Measurements from ENCODE around the gene TAF1C. TPM values are rescaled to one million over a fixed set of nuclear protein-coding genes. Genes with fewer than 3 reads are reported as not detected.
"Not testable (repeated sequence)": the region's sequence is repeated elsewhere in the genome, so short reads cannot be mapped to it uniquely, and the experiment has no call there.

Gene TAF1C, protein sequence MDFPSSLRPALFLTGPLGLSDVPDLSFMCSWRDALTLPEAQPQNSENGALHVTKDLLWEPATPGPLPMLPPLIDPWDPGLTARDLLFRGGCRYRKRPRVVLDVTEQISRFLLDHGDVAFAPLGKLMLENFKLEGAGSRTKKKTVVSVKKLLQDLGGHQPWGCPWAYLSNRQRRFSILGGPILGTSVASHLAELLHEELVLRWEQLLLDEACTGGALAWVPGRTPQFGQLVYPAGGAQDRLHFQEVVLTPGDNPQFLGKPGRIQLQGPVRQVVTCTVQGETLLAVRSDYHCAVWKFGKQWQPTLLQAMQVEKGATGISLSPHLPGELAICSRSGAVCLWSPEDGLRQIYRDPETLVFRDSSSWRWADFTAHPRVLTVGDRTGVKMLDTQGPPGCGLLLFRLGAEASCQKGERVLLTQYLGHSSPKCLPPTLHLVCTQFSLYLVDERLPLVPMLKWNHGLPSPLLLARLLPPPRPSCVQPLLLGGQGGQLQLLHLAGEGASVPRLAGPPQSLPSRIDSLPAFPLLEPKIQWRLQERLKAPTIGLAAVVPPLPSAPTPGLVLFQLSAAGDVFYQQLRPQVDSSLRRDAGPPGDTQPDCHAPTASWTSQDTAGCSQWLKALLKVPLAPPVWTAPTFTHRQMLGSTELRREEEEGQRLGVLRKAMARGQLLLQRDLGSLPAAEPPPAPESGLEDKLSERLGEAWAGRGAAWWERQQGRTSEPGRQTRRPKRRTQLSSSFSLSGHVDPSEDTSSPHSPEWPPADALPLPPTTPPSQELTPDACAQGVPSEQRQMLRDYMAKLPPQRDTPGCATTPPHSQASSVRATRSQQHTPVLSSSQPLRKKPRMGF
- 17.6 and 19.2 TPM in 2 replicates for total RNA-seq (2014; rRNA removed; shearing (Covaris generic); ENCODE audit: low replicate concordance)

DNA sequence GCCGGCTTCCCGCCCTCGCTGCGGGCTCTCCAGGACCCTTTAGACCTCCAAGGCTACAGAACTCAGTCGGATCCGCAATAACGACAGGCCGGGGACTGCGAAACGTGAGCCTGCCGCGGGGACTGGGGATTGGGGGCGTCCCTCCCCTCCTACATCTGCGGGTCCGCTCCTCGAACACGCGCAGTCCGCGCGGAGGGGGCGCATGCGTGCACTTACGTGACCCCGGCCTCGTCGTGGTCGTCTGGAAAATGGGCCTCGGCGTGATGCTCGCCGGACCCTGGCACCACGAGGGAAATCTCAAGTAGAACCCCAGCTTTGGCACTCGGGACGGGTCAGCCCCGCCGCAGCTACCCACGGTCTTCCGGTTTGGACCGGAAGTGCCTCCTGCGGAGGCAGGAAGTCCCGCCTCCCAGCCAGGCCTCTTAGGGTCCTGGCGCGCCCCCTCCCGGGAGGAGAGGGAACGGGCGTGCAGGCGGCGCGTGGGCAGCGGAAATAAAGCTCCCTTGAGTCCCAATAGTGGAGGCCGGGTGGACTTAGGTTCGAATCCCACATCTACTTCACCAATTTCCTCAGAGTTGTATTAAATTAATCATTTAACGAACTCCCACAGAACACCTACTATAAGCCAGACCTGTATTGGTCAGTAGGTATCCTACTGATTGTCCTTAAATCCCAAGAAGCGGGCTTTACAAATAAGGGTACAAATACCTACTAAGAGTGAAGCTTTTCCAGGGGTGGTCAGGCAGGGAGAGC is at the start of gene TAF1C:
TAF1C (minus strand) TSS at position 373 of the 753 bp plus-strand sequence. CDS start 2,069 bp downstream, outside the sequence.
- in situ Hi-C loops (cut with HindIII; ENCODE audit: low pct_unique_long_range_greater_than_20kb, low sequenced_read_pairs), result no loop called here
- peak; percentile 90 for DNase-seq (ENCODE audit: low read depth)

DNA sequence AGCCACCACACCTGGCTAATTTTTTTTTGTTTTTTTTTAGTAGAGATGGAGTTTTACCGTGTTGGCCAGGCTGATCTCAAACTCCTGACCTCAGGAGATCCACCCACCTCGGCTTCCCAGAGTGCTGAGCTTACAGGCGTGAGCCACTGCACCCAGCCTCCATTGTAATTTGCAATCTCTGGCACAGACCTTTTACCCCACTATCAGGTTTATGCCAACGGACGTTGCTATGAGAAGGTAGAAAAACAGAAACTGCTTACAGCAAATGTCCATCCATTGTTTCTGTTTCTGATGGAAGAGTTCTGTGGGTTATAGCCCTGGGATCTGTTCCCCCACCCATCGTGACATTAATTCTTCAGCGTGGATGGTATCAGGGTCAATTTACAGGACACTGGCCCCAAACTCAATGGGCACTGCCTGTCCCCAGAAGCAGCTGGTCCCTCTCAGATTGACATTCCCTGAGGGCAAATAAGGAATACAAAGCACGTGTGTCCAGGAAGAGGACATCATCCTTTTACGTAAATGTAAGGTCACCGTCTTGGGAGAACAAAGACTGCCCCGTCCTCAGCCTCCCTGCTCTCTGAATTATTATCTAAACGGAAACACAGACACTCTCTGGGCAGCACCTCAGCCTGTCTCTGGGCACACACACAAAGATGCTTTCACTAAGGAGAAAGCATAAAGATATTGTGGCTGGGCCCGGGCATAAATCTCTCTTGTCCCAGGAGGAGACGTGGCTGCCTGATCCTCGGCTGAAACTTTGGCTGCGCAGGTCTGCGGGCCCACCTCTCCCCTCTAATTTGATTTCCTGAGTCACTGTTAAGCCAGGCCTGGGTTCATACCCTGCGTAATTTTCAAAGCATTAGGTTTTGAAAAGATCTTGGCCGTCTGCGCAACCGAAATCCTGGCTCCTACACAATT is 47.7 kb upstream of the TAF1C start:
- DNase-seq (ENCODE audit: low read depth), result no peak
- in situ Hi-C loops (cut with HindIII; ENCODE audit: low pct_unique_long_range_greater_than_20kb, low sequenced_read_pairs), result no loop called here

DNA sequence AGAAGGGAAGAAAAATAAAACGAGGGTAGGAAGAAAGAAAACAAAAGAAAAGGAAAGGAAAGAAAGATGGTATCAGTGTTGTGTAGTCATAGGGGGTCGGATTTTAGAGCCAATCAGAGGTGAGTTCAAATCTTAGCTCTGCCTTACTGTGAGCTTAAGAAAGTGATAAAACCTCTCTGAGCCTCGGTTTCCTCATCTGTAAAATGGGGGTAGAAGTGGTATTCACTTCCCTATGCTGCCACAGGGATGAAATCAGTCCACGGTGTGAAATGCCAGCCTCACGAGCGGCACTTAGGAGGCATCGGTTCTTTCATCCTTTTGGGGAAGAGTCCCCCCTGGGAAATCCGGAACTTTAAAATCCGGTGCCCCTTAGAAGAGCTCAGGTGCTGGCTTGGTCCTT is 46.9 kb upstream of the TAF1C start:
- in situ Hi-C loops (cut with HindIII; ENCODE audit: low pct_unique_long_range_greater_than_20kb, low sequenced_read_pairs), result no loop called here

DNA sequence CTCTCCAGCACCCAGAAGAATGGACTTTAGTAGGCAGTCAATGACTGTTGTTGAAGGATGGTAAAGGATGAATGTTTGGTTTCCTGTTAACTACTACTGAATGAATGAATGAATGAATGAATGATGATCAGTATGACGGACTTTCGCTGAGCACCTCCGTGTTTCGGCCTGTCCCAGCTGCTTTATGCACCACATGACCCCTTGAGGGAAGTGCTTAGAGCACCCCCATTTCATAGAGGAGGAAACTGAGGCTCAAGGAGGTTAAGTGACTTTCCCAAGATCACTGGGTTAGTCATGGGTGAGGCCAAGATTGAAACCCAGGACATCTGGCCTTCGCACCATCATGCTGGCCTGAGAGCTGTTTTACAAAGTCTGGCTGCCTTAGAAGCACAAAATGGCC is 46.1 kb upstream of the TAF1C start:
- in situ Hi-C loops (cut with HindIII; ENCODE audit: low pct_unique_long_range_greater_than_20kb, low sequenced_read_pairs), result no loop called here
- DNase-seq (ENCODE audit: low read depth), result no peak

More for the DNA sequence above, 46.9 kb upstream of the TAF1C start:
- DNase-seq (ENCODE audit: low read depth), result no peak

DNA sequence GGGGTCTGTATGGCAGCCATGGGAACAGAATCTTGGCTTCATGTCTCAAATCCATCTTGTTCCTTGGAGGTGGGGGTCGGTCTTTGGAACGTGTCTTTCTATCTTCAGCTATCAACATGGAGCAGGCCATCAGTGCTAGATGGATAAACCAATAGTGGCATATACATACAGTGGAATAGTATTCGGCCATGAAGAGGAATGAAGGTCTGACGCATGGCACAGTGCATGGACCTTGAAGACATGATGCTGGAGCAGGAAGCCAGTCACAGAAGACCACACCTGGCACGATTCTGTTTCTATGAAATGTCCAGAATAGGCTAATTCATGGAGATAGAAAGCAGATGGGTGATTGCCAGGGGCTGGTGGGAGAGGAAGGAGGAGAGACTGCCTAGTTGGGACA is 45.2 kb upstream of the TAF1C start:
- in situ Hi-C loops (cut with HindIII; ENCODE audit: low pct_unique_long_range_greater_than_20kb, low sequenced_read_pairs), result no loop called here
- DNase-seq (ENCODE audit: low read depth), result no peak

DNA sequence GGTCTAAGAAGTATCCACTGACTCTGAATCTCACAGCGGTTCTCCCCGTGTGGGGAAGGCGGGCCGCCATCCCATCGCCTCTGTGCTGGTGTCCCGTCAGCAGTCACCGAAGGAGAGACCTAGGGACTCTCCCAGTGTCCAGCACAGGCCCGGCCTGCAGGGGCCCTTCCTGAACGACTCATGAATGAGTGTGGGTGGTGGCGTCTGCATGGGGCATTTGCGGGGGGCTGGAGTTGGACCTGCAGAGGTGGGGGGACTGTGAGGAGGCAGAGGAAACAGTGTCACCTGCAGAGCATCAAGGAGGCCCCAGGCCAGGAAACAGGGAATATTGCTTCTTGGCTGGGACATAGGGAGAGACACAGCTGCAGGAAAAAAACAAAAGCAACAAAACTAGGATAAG is 42.6 kb upstream of the TAF1C start:
- in situ Hi-C loops (cut with HindIII; ENCODE audit: low pct_unique_long_range_greater_than_20kb, low sequenced_read_pairs), result no loop called here
- DNase-seq (ENCODE audit: low read depth), result no peak

DNA sequence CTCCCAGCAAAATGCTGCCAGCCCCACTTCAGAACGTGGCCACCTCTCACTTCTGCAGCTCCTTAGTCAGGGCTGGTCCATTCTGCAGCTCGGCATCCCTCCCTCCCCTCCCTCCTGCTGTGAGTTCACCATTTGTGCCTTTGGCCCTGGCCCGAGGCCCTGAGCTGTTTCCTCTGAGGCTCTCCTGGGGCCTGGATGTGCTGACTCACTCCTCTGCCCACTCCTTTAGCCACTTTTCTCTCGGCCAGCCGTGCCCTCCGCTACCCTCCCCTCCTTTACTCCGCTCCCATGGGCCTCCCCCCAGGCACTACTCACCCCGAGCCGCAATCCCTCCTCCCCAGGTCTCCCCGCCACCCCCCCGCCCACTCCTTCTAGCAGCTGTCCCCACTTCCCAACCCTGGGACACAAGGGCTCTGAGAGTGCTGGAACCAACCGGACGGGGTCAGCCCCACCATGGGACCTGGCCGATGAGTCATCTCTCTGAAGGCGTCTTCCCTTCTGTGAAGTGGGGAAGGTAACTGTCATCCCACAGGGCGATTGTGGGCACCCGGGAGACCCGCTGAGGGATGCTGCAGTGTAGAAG is 41.5 kb upstream of the TAF1C start:
- DNase-seq (ENCODE audit: low read depth), result peak; percentile 89
- in situ Hi-C loops (cut with HindIII; ENCODE audit: low pct_unique_long_range_greater_than_20kb, low sequenced_read_pairs), result no loop called here

DNA sequence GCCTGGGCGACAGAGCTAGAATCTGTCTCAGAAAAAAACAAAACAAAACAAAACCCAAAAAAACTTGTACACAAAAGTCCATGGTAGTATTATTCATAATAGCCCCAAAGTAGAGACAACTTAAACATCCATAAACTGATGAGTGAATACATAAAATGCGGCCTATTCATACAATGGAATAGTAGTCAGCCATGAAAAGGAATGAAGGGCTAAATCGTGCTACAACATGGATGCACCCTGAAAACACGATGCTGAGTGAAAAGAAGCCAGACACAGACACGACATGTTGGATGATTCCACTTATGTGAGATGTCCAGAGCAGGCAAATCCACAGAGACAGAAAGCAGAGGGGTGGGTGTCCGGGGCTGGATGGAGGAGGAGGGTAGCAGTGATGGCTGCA is 40.7 kb upstream of the TAF1C start:
- in situ Hi-C loops (cut with HindIII; ENCODE audit: low pct_unique_long_range_greater_than_20kb, low sequenced_read_pairs), result no loop called here
- no peak for DNase-seq (ENCODE audit: low read depth)

DNA sequence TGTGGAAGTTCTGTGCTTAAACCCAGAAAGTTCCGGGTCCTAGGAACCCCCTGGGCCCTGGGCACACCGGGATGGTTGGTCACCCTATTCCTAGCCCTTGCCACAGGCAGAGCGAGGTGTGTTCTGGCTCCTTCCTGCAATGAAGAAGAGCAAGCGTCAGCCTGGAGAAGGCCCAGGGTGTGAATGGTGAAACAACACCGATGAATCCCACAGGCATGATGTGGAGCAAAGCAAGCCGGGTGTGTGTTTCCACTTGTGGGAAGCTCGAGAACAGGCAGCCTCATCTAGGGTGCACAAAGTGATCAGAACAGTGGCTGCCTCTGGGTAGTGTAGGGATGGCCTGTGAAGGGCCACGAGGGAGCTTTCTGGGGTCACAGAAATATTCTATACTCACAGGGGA is 39.2 kb upstream of the TAF1C start:
- in situ Hi-C loops (cut with HindIII; ENCODE audit: low pct_unique_long_range_greater_than_20kb, low sequenced_read_pairs), result no loop called here
- DNase-seq (ENCODE audit: low read depth), result no peak

DNA sequence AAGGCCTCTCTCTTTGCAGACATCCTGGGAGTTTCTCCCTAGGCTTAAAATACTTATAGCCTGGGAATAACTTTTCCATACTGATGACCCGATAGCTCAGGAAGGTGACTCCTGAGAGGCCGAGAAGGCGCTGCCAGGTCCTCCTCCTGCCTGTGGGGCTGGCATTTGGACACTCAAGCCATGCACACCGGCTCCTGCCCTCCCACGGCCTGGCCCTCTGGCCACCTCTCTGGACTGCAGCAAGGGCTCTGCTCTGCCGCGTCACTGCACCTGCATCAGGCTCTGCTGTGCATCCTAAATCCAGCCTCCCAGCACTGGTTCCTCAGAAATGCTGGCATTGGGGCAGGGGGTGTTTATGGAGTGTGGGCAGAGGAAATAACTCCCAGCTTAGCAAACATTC is 38.7 kb upstream of the TAF1C start:
- in situ Hi-C loops (cut with HindIII; ENCODE audit: low pct_unique_long_range_greater_than_20kb, low sequenced_read_pairs), result no loop called here

DNA sequence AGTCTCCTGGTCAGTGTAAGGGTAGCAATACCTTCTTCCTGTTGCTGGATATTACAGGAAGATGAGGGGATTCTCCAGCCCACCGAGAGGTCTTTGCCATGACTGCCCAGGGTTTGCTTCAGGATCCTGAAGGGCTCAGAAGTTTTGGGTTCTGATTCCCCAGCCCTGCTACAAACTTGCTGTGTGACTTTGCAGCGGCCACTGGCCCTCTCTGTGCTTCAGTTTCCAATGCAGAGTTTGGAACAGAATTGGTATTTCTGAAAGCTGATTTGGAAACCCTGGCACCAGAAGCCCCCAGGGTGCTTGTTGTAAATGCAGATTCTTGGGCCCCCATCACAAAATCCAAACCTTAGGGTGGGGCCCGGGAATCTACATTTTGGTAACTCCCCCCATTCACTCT is 38.3 kb upstream of the TAF1C start:
- no peak for DNase-seq (ENCODE audit: low read depth)
- in situ Hi-C loops (cut with HindIII; ENCODE audit: low pct_unique_long_range_greater_than_20kb, low sequenced_read_pairs), result no loop called here

More for the DNA sequence above, 38.7 kb upstream of the TAF1C start:
- no peak for DNase-seq (ENCODE audit: low read depth)

DNA sequence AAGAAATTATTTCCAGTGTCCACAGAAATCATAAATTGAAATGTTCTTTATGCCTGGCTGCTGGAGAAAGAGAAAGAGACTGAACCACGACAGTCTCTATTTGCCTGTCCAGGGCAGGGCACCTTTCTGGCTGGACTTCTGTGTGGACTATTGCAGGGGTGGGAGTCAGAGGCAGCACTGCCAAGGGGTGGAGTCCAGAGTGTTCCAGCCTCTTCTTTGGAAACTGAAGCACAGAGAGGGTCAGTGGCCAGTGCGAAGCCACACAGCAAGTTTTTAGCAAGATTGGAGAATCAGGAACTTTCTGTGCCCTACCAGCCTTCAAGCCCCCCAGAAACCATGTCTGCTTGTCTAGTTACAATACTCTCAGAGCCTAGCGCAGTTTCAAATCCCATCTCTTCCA is 37.7 kb upstream of the TAF1C start:
- in situ Hi-C loops (cut with HindIII; ENCODE audit: low pct_unique_long_range_greater_than_20kb, low sequenced_read_pairs), result no loop called here

DNA sequence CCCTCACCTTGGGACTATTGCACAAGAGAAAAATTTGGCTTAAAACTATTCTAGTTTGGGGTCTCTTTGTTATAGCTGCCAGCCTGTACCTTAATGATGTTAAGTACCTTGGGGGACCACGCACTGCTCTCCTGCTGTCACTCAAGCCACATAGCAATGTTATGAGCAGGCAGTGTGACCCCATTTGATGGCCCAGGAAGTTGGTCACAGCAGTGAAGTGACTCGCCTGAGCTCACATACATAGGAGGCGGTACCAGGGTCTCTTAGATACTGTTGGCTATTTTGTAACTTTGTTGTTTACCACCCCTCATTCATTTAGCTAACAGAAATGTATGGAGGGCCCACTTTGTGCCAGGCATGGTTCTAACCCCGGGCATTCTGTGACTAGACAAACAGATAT is 36.6 kb upstream of the TAF1C start:
- in situ Hi-C loops (cut with HindIII; ENCODE audit: low pct_unique_long_range_greater_than_20kb, low sequenced_read_pairs), result no loop called here
- no peak for DNase-seq (ENCODE audit: low read depth)

More for the DNA sequence above, 37.7 kb upstream of the TAF1C start:
- DNase-seq (ENCODE audit: low read depth), result no peak

DNA sequence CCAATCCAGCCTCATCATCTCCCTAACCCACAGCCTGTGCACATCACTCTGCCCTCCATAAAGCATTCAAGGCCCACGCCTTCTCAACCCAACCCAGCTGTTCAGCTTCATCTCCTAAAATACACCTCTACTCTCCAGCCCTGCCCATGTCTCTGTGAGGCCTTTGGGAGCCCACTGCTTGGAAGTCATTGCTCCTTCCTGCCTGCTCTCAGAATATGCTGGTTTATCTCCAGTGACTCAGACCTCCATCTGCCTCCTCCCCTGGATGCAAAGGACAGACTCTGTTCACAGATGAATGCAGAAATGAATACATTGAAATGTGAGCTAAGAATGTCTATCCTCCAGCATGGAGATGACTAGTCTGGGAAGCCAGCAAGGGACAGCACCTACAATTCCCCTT is 34.0 kb upstream of the TAF1C start:
- no peak for DNase-seq (ENCODE audit: low read depth)
- in situ Hi-C loops (cut with HindIII; ENCODE audit: low pct_unique_long_range_greater_than_20kb, low sequenced_read_pairs), result no loop called here

DNA sequence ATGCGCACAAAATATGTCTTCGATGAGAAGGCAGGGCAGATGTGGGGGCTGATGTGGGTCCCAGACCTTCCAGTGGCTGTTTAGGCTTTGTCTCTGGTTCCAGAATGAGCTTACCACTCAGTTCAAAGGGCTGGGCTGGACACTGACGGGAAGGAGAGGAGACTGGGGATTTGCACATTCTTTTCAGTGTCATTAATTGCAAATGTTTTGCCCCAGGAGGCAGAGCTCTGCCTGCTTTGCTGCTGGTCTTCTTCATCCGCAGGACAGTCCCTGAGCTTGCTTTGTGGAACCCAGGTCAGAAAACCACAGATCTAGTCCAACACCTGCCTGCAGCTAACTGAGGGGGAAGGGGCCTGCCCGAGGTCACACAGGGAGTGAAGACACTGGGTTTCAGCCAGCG is 32.1 kb upstream of the TAF1C start:
- no peak for DNase-seq (ENCODE audit: low read depth)
- in situ Hi-C loops (cut with HindIII; ENCODE audit: low pct_unique_long_range_greater_than_20kb, low sequenced_read_pairs), result no loop called here

DNA sequence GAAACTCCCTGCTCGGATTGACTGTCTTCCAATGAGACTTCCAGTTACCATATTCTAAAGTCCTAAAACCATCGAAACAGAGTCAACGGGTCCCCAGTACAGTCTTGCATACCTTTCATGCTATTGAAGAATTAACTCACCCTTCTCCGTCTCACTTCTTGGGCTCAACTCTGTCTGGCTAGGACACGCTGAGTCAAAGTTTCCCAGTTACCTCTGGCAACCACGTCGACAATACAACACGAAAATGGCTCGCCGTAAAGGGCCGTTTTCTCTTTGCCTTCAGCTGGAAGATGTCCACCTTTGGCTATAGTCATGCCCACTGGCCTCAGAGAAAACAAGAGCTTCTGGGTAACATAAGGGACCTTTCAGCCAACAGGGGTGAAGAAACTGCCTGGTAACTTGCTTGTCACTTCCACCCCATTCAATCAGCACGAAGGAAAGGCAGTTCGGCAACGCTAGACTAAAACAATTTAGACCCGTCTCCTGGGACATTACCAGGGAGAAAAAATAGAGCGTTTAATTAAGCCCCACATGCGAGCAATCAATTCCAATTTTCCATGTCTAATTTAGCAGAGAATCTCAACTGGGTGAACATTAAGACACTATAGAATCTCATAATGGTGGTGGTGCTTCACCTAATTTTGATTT is 31.4 kb upstream of the TAF1C start:
- no peak for DNase-seq (ENCODE audit: low read depth)
- in situ Hi-C loops (cut with HindIII; ENCODE audit: low pct_unique_long_range_greater_than_20kb, low sequenced_read_pairs), result no loop called here

DNA sequence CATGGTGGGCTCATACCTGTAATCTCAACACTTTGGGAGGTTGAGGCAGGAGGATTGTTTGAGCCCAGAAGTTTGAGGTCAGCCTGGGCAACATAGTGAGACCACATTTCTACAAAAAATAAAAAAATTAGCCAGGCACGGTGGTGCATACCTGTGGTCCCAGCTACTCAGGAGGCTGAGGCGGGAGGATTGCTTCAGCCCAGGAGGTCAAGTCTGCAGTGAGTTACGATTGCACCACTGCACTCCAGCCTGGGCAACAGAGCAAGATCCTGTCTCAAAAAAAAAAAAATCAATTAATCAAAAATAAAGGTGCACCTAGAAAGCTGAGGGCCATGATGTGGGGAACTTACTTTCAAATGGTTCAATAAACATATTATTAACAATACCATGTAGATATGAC is 29.3 kb upstream of the TAF1C start:
- in situ Hi-C loops (cut with HindIII; ENCODE audit: low pct_unique_long_range_greater_than_20kb, low sequenced_read_pairs); DNase-seq (ENCODE audit: low read depth): not testable (repeated sequence)

Measured in Caki2 (cell line).